SK-N-SH treated with all-trans-retinoic acid at 6 μM for 48 hours (cell line): ENCODE measurements around the gene CPLX1.

ENCODE experiments used
- CREB5 ChIP-seq: fragments of 250-450 bp; sonication (Bioruptor Pico); IDR thresholded peaks from 2 replicates; pipeline ENCODE4 v1.5.1; 2020; ENCODE audit warnings: low read depth, mild to moderate bottlenecking, moderate library complexity
- ISL1 ChIP-seq: fragments of 250-450 bp; sonication (Bioruptor Pico); IDR thresholded peaks from 2 replicates; pipeline ENCODE4 v2.1.2; 2022; ENCODE audit warnings: mild to moderate bottlenecking, moderate library complexity
- PATZ1 ChIP-seq: fragments of 250-450 bp; sonication (Bioruptor Pico); IDR thresholded peaks from 2 replicates; pipeline ENCODE4 v1.8.0; 2020; ENCODE audit warnings: mild to moderate bottlenecking, moderate library complexity, borderline replicate concordance
- POU6F1 ChIP-seq: fragments of 250-450 bp; sonication (Bioruptor Pico); IDR thresholded peaks from 2 replicates; pipeline ENCODE4 v1.8.0; 2021; ENCODE audit warnings: low read depth, mild to moderate bottlenecking, moderate library complexity, borderline replicate concordance
- SNAI2 ChIP-seq: fragments of 250-450 bp; sonication (Bioruptor Pico); IDR thresholded peaks from 2 replicates; pipeline ENCODE4 v1.5.0; 2020; ENCODE audit warnings: mild to moderate bottlenecking, moderate library complexity
- TOX ChIP-seq: fragments of 250-450 bp; sonication (Bioruptor Pico); IDR thresholded peaks from 2 replicates; pipeline ENCODE4 v1.8.0; 2021; ENCODE audit warnings: mild to moderate bottlenecking, moderate library complexity, borderline replicate concordance
- ZFP3 ChIP-seq: fragments of 250-450 bp; sonication (Bioruptor Pico); IDR thresholded peaks from 2 replicates; pipeline ENCODE4 v1.5.0; 2020; ENCODE audit warnings: mild to moderate bottlenecking, moderate library complexity
- TF ChIP-seq, protein P1 (sequence below): fragments of 250-450 bp; sonication (Bioruptor Pico); IDR thresholded peaks from 2 replicates; pipeline ENCODE4 v1.5.1; 2021; ENCODE audit warnings: mild to moderate bottlenecking, moderate library complexity

GRCh38 chr4:837772-838171 lies 11.8 kb upstream of the CPLX1 start:
- TF ChIP-seq PATZ1 (no peak), TOX (no peak), ZFP3 (CRISPR knock-in tag) (no peak), SNAI2 (CRISPR knock-in tag) (no peak), POU6F1 (CRISPR knock-in tag) (no peak), CREB5 (CRISPR knock-in tag) (no peak), ISL1 (CRISPR knock-in tag) (no peak)
- TF ChIP-seq, protein P1, sequence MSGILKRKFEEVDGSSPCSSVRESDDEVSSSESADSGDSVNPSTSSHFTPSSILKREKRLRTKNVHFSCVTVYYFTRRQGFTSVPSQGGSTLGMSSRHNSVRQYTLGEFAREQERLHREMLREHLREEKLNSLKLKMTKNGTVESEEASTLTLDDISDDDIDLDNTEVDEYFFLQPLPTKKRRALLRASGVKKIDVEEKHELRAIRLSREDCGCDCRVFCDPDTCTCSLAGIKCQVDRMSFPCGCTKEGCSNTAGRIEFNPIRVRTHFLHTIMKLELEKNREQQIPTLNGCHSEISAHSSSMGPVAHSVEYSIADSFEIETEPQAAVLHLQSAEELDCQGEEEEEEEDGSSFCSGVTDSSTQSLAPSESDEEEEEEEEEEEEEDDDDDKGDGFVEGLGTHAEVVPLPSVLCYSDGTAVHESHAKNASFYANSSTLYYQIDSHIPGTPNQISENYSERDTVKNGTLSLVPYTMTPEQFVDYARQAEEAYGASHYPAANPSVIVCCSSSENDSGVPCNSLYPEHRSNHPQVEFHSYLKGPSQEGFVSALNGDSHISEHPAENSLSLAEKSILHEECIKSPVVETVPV (CRISPR knock-in tag) = no peak
